HG03025 (cell line): Measurements from ENCODE around the gene MIEF1.

ENCODE experiments used
- ATAC-seq: cut with Tn5 transposase; IDR thresholded peaks from one replicate; pipeline ENCODE4 v1.9.1; 2021; ENCODE audit warnings: mild to moderate bottlenecking, moderate library complexity; ENCODE audit not compliant: unreplicated experiment, low FRiP score

MIEF1 gene

GRCh38 chr22:39527481-39527961 is 25.4 kb downstream of the MIEF1 start:
- no peak for ATAC-seq

- no peak for ATAC-seq
Measured at GRCh38 chr22:39528080-39528661, 26.1 kb downstream of the MIEF1 start.

GRCh38 chr22:39528681-39529486 is 26.8 kb downstream of the MIEF1 start:
- no peak for ATAC-seq

GRCh38 chr22:39529487-39529851 is 27.4 kb downstream of the MIEF1 start:
- no peak for ATAC-seq

GRCh38 chr22:39530116-39530515 is 28.0 kb downstream of the MIEF1 start:
- ATAC-seq = no peak

GRCh38 chr22:39530692-39531331 is 28.7 kb downstream of the MIEF1 start:
- ATAC-seq = no peak

- peak; percentile 65 for ATAC-seq
Measured at GRCh38 chr22:39532215-39533073, 30.4 kb downstream of the MIEF1 start, which contains the start of gene RPS19BP1. Gene RPS19BP1, minus strand, starts transcription at chr22:39532748. Its CDS starts 10 bp downstream, at chr22:39532738.

- ATAC-seq = no peak
Measured at GRCh38 chr22:39534092-39534506, 32.0 kb downstream of the MIEF1 start.

GRCh38 chr22:39534591-39535356 is 32.7 kb downstream of the MIEF1 start:
- ATAC-seq = no peak

- no peak for ATAC-seq
Measured at GRCh38 chr22:39535357-39535725, 33.3 kb downstream of the MIEF1 start.

GRCh38 chr22:39535831-39536449 is 33.9 kb downstream of the MIEF1 start:
- ATAC-seq = no peak

- ATAC-seq = no peak
Measured at GRCh38 chr22:39536711-39537110, 34.6 kb downstream of the MIEF1 start.

- no peak for ATAC-seq
Measured at GRCh38 chr22:39537975-39538374, 35.9 kb downstream of the MIEF1 start.

- no peak for ATAC-seq
Measured at GRCh38 chr22:39543095-39543494, 41.0 kb downstream of the MIEF1 start.

- no peak for ATAC-seq
Measured at GRCh38 chr22:39545386-39546365, 43.6 kb downstream of the MIEF1 start.

GRCh38 chr22:39546889-39547586 is 44.9 kb downstream of the MIEF1 start:
- ATAC-seq = no peak

- no peak for ATAC-seq
Measured at GRCh38 chr22:39547587-39547947, 45.5 kb downstream of the MIEF1 start.

GRCh38 chr22:39553429-39553828 is 51.3 kb downstream of the MIEF1 start:
- ATAC-seq = no peak
